Fibroblast of pulmonary artery (primary cell): ENCODE data around the gene AHNAK2.

Experiments
- DNase-seq: peaks from one replicate; pipeline ENCODE4 v3.0.0-alpha.2; 2010; ENCODE audit warnings: low read depth
- H3K4me3 ChIP-seq: replicated peaks from 2 replicates; pipeline ENCODE4 v1.5.1; 2011; ENCODE audit warnings: low read depth, mild to moderate bottlenecking, control low read depth, low read length, moderate library complexity
- TF ChIP-seq, protein P1 (sequence below): IDR thresholded peaks from 2 replicates; pipeline ENCODE4 v1.5.1; 2011; ENCODE audit warnings: mild to moderate bottlenecking, control low read depth, low read length, inconsistent platforms; ENCODE audit errors: missing control alignments

Gene AHNAK2

DNA sequence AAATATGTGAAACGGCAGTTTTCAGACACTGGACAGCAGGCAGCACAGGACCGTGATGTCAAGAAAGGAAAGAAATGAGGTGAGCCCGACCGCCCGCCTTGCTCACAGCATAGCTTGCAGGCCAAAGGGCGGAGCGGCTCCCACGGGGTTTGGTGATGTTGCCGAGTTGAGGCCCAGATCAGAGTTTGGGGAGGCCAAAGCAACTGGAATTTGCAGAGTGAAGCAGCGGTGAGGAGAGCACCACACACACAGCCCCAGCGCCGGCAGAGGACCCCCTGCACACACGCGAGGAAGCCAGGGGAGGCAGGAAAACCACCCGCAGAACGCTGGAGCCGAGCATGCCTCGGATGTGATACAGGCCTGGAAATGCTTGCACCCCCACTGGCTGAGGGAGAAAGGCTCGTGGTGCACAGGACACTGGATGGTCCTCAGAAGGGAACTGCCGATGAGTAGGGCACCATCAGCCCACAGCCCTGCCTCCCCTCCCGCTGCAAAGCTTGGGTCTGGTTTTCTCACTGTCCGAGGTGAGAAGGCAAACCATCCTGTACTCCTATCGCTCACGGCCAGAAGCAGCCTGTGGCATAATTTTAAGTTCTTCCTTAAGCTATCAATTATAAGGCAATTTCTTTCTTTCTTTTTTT lies 79.2 kb downstream of the AHNAK2 start:
- no peak overlapping the region for H3K4me3 ChIP-seq
- DNase-seq, result no peak
- TF ChIP-seq, protein P1, sequence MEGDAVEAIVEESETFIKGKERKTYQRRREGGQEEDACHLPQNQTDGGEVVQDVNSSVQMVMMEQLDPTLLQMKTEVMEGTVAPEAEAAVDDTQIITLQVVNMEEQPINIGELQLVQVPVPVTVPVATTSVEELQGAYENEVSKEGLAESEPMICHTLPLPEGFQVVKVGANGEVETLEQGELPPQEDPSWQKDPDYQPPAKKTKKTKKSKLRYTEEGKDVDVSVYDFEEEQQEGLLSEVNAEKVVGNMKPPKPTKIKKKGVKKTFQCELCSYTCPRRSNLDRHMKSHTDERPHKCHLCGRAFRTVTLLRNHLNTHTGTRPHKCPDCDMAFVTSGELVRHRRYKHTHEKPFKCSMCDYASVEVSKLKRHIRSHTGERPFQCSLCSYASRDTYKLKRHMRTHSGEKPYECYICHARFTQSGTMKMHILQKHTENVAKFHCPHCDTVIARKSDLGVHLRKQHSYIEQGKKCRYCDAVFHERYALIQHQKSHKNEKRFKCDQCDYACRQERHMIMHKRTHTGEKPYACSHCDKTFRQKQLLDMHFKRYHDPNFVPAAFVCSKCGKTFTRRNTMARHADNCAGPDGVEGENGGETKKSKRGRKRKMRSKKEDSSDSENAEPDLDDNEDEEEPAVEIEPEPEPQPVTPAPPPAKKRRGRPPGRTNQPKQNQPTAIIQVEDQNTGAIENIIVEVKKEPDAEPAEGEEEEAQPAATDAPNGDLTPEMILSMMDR, result no peak

DNA sequence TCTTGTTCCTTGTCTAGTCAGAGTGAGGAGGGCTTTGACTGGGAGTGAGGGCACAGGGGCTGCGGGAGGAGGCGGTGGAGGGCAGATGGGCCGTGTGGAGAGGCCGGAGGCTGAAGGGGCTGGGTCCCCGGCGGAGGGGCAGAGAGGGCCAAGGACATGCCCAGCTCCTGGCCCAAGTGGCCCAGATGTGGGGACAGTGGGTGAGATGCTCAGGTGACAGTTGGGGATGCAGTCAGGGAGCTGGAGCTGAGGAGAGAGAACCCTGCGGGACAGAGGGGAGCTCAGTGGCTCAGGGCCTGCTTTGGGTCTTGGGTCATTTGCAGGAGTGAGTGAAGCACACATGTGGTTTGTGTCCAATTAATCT lies 80.0 kb downstream of the AHNAK2 start:
- TF ChIP-seq, protein P1, result no peak
- H3K4me3 ChIP-seq, result no peak overlapping the region
- no peak for DNase-seq

DNA sequence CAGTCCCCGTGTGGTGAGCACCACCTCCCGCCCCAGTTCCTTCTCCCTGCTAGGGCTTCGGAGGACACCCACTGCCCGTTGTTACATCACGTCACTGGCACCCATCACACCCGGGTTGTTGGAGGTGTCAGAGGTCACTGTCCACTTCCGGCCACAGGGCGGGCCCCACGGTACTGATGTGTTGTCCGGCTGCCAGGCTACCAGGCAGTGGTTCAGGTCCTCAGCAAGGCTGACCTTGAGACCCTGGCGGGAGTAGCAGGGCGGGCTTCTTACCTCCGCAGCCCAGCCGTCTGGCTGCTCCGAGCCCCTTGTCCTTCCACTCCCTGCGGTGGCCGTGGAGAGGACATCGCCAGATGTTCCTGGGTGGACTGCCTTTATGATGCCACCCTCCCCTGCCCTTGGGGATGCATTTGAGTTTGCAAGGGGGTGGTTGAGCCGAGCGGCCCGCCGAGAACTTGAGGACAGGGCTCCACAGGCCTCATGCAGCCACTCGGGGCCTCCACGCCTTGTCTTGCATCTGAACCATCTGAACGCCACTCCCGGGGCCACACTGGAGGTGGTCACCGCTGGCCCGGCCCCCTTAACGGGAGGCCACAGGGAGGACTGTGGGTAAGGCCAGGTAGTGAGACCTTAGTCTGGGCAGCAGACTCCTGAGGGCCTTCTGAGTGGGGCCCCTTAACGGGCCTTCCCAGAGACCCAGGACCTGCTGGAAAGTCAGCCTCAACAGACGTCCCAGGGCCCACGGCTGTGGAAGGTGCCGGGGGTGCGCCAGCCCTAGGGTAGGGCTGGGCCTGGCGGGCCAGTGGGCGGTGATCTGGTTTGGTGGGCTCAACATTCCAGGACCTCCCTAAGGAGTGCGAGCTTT lies 80.6 kb downstream of the AHNAK2 start:
- no peak for DNase-seq
- TF ChIP-seq, protein P1, result no peak
- H3K4me3 ChIP-seq, result no peak overlapping the region

DNA sequence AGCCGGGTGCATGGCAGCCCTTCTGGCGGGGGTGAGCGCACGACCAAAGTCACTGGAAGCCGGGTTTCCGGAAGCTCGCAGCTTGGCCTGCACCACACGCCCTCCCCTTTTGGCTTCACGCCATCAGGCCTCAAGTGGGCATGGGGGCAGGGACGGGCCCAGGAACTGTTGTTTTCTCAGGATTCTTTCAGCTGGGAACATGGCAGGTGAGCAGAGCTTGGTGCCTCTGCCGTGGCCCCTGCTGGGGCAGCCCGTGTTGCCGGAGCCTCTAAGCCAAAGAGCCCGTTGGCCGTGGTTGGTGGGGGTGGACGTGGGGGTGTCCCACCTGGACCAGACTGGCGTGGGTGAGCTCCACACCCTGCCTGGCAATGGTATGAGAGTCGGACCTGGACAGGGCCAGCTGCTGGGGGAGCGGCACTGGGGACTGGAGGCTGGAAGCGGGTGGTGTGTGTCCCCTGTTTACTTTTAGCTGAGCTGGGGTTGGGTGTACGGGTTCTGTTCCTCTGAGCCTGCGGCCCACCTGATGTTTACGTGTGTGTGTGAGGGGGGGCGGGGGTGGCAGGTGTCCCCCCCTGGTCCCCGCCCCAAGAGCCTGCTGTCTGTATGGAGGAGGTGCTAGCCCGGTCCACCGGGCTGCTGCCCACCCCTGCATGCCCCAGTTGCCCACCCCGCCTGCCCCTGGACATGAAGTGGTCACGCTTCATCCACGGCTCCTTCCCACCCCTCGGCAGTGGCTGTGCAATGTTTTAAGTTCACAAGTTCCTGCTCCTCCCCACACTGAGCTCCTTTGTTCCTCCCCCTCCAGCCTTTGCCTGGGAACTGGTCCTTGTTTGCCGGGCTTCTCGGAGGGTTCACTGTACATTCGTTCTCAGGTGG lies 82.2 kb downstream of the AHNAK2 start:
- TF ChIP-seq, protein P1, result no peak

DNA sequence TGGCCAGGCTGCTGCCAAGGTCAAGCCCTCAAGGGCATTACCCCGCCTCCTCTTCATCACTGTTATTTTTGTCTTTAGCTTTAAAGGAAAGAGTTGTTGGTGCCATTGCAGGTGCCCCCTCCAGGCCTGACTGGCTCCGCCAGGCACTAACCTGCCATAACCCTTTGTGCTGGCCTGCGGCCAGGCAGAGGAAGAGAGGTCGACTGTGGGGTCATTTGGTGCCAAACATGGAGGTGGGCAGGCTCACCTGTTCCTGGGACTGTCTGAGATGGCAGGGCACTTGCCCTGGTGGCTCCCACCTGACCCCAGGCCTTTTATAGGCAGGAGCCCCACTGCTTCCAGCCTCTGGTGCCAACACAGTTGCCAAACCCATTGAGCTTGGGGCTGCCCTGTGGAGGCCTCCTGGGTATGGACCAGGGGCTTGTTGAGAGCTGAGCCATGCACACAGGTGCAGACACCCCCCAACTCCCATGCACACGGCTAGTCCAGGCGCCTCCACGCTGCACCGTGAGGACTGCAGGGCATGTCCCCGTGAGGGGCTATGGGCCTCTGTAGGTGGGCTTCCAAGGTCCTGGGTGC lies 82.9 kb downstream of the AHNAK2 start:
- no peak for DNase-seq
- H3K4me3 ChIP-seq, result no peak overlapping the region
- TF ChIP-seq, protein P1, result no peak

More for the DNA sequence above, 82.2 kb downstream of the AHNAK2 start:
- DNase-seq, result no peak
- no peak overlapping the region for H3K4me3 ChIP-seq

DNA sequence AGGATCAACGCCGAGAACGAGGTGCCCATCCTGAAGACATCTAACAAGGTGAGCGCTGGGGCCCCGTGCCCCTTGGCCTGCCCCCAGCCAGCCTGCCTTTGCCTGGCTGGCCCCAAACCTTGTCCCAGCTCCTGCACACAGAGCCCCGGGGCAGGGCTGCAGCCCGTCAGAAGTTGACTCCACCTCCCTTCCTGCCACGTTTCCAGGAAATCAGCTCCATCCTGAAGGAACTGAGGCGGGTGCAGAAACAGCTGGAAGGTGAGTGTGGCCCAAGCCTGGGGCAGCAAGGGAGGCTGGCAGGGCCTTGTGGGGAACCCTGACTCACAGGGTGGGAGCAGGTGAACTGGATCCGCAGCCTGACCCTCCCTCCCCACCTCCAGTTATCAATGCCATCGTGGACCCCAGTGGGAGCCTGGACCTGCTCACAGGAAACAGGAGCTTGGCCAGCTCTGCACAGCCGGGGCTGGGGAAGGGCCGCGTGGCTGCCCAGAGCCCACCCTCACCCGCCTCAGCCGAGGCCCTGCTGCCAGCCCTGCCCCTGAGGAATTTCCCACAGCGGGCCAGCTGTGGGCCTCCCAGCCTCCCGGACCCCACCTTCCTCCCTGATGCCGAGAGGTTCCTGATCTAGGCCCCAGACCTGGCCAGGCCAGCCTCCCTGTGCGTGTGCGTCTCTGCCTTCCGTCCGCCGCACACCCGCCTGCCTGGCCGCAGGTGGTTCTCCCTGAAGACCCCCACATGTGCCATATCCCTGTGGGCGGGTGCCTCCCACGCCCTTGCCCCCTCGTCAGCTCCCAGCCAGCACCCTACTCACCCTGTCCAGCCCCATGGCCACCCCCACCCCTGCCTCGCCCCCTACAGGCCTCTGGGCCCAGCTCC lies 83.6 kb downstream of the AHNAK2 start:
- no peak for DNase-seq
- H3K4me3 ChIP-seq, result no peak overlapping the region
- TF ChIP-seq, protein P1, result no peak
